Karpas-422 (cell line): Measurements from ENCODE around the gene IL36G. TPM values are rescaled to one million over a fixed set of nuclear protein-coding genes. Genes with fewer than 3 reads are reported as not detected.

ENCODE experiments used
- DNase-seq: peaks from one replicate; pipeline ENCODE4 v3.0.0-alpha.2; 2015
- H2AFZ ChIP-seq: fragments of 200-600 bp; sonication (generic); 2 replicates; pipeline ENCODE4 v1.6.1; 2014; ENCODE audit warnings: antibody characterized with exemption, low read length, mixed read lengths
- H3K27ac ChIP-seq: fragments of 200-600 bp; sonication (generic); 2 replicates; pipeline ENCODE4 v1.5.1; 2014; ENCODE audit warnings: mild to moderate bottlenecking, low read length, moderate library complexity
- H3K27me3 ChIP-seq: fragments of 200-600 bp; sonication (generic); 2 replicates; pipeline ENCODE4 v1.6.1; 2014; ENCODE audit warnings: low read length, mixed read lengths
- H3K36me3 ChIP-seq: fragments of 200-600 bp; sonication (generic); 2 replicates; pipeline ENCODE4 v1.6.1; 2014; ENCODE audit warnings: low read length, mixed read lengths; ENCODE audit not compliant: insufficient read depth
- H3K4me1 ChIP-seq: fragments of 200-600 bp; sonication (generic); 2 replicates; pipeline ENCODE4 v1.6.1; 2014; ENCODE audit warnings: mild to moderate bottlenecking, low read length, mixed read lengths
- H3K4me2 ChIP-seq: fragments of 200-600 bp; sonication (generic); 2 replicates; pipeline ENCODE4 v1.6.1; 2014; ENCODE audit warnings: low read length, low read depth, mild to moderate bottlenecking; ENCODE audit not compliant: poor library complexity, severe bottlenecking
- H3K4me3 ChIP-seq: fragments of 200-600 bp; sonication (generic); 2 replicates; pipeline ENCODE4 v1.5.1; 2014; ENCODE audit warnings: mild to moderate bottlenecking, antibody characterized with exemption, low read length, mixed read lengths
- H3K79me2 ChIP-seq: fragments of 200-600 bp; sonication (generic); 2 replicates; pipeline ENCODE4 v1.6.1; 2014; ENCODE audit warnings: mild to moderate bottlenecking, low read length, mixed read lengths
- H3K9ac ChIP-seq: fragments of 200-600 bp; sonication (generic); 2 replicates; pipeline ENCODE4 v1.6.0; 2014; ENCODE audit warnings: low read length
- H3K9me2 ChIP-seq: fragments of 200-600 bp; sonication (generic), shearing (Covaris generic); replicated peaks from 2 replicates; pipeline ENCODE4 v1.6.0; 2014; ENCODE audit warnings: mild to moderate bottlenecking, low read length, moderate library complexity; ENCODE audit not compliant: insufficient read depth
- H3K9me3 ChIP-seq: fragments of 300-700, 200-600 bp; sonication (generic); 2 replicates; pipeline ENCODE4 v1.6.1; 2014; ENCODE audit warnings: low read length, mixed read lengths
- H4K20me1 ChIP-seq: fragments of 200-600 bp; sonication (generic); 2 replicates; pipeline ENCODE4 v1.6.1; 2014; ENCODE audit warnings: mild to moderate bottlenecking, antibody characterized with exemption, low read length, low read depth; ENCODE audit not compliant: insufficient read depth
- small RNA-seq: library from RNA; depleted of rRNA; stranded (forward); fragments of <200 nt; gene quantifications from one replicate; pipeline ENCODE3, GENCODE V24; 2014
- total RNA-seq: library from RNA; depleted of rRNA; stranded (reverse); fragments of >200 nt; shearing (Covaris generic); gene quantifications from 2 replicates; pipeline ENCODE4 v1.2.3, GENCODE V29; 2014; ENCODE audit warnings: low replicate concordance; rRNA removed

IL36G gene
- total RNA-seq, 1 experiment from 2014 or later, result not detected

DNA sequence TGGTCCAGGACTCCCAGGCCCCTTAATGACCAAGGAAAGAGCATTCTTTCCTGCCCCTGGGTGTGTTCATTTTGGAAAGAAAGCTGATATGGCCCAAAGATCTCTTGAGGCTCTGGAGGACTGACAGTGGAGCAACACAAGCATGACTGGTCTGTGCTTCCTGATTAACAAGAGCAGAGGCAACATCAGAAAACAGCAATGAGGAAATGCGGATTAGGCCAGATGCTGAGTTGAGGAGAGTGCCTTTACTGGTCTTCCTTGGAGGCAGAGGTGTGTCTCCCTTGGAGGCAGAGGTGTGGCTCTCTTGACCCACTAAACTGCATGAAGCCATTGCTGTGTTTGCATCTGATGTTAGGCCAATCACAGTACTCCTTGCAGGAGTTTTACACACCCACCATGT is 54.9 kb downstream of the IL36G start:
- H3K27me3 ChIP-seq, result no peaks in the 10 kb centered on the region
- H3K79me2 ChIP-seq, result no peaks in the 10 kb centered on the region
- no peak overlapping the region for H2AFZ ChIP-seq
- H3K9me3 ChIP-seq, result no peaks in the 10 kb centered on the region
- DNase-seq, result no peak
- no peak overlapping the region for H3K9ac ChIP-seq
- 0 out of 2 replicates have a peak, but pooled peaks cover 2% of the 10 kb centered on the region for H4K20me1 ChIP-seq
- no peak overlapping the region for H3K27ac ChIP-seq
- H3K4me1 ChIP-seq, result no peaks in the 10 kb centered on the region
- H3K36me3 ChIP-seq, result no peaks in the 10 kb centered on the region
- H3K4me3 ChIP-seq, result no peak overlapping the region
- H3K9me2 ChIP-seq, result no peaks in the 10 kb centered on the region
- no peak overlapping the region for H3K4me2 ChIP-seq

DNA sequence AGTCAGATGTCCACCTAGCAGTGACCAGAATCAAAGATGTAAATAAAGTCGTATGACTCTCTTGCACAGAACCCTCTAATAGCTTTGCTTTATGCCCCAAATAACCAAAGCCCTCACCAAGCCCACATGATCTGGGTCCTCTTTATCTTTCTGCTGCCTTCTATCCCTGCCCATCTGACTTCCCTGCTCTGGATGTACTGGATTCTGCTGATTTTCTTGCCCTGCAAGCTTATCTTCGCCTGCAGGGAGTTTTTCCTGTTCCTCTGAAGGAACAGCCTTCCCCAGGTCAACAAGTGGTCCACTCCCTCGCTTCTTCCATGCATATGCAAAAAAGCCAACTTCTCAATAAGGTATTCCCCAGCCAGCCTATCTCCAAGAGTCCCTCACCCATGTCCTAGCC is 56.2 kb downstream of the IL36G start:
- Histone ChIP-seq H3K36me3 (no peaks in the 10 kb centered on the region), H3K9me3 (no peaks in the 10 kb centered on the region), H3K9ac (no peak overlapping the region), H3K4me1 (no peaks in the 10 kb centered on the region), H2AFZ (no peak overlapping the region), H3K27ac (no peak overlapping the region), H4K20me1 (0 out of 2 replicates have a peak, but pooled peaks cover 2% of the 10 kb centered on the region), H3K4me3 (no peak overlapping the region), H3K9me2 (no peaks in the 10 kb centered on the region), H3K4me2 (no peak overlapping the region), H3K79me2 (no peaks in the 10 kb centered on the region), H3K27me3 (no peaks in the 10 kb centered on the region)
- DNase-seq, result no peak

Small RNA genes within 50 kb of the gene (small RNA-seq; reads per million reads assigned to genes)
- not detected for gene HMGN2P23

Other genes starting within 250 kb of the IL36G start
- gene CKAP2L, start 213.4 kb upstream of the IL36G start, total RNA-seq, result 8.9 and 17.0 TPM in 2 replicates
- gene IL1A, start 193.5 kb upstream of the IL36G start, total RNA-seq, result 0.15 TPM in 1 of 2 replicates, not detected in the other
- not detected in 2 replicates for gene IL1B, start 141.2 kb upstream of the IL36G start, total RNA-seq
- gene IL37, start 66.8 kb upstream of the IL36G start, total RNA-seq, result not detected in 2 replicates
- not detected in 2 replicates for gene IL36A, start 27.5 kb downstream of the IL36G start, total RNA-seq
- gene IL36B, start 74.9 kb downstream of the IL36G start, total RNA-seq, result not detected in 2 replicates
- not detected in 2 replicates for gene IL36RN, start 81.2 kb downstream of the IL36G start, total RNA-seq
- not detected in 2 replicates for gene IL1F10, start 90.0 kb downstream of the IL36G start, total RNA-seq
- not detected in 2 replicates for gene IL1RN, start 149.6 kb downstream of the IL36G start, total RNA-seq
- gene PSD4, start 196.0 kb downstream of the IL36G start, total RNA-seq, result 43.3 and 85.3 TPM in 2 replicates